GM18520 (cell line): ENCODE results near the gene ZSWIM6.

Experiments used
- ATAC-seq: cut with Tn5 transposase; IDR thresholded peaks from one replicate; pipeline ENCODE4 v1.9.1; 2021; ENCODE audit not compliant: unreplicated experiment

Gene ZSWIM6

DNA sequence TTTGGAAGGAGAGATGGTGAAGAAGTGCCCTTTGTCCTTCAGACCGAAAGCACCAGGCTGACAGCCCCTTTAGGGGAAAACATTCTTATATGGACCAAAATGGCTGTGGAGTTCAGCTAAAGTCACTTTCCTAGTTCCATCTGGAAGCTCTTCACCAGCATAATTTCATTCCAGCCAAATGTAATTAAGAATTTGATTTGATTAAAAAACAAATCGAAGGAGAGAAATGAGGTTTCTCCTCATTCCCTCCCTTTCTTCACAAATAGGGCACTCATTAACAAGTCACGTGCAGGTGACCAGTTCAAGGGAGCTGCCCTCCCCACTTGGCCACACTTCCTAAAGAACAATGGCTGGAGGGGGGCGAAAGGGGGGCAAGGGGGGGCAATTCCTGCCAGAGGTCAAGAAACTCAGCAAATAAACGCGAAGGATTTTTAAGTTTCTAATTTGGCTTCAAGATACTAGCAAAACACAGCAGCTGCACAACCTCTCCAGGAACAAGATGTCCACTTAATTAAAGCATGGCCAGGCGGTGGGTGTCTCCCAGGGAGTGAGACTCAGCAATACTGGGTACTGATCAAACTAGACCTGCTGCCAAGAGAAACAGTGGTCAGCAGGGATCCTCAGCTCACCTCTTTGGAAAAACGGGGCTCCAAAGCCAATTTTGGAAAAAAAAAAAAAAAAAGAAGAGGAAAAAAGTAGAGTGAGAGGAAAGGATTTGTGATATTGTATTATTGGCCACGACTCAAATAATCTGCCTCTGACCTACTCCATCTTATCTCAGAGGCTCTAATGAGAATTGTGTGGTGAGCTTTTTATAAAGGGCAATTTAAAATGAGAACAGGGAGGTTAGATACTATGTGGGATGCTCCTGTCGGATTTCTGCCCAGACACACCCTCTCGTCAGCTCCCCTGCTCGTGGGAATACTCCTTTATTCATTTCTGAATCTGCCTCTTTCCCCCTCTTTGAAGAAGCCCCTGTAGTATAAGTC lies 254.3 kb downstream of the ZSWIM6 start:
- no peak for ATAC-seq

DNA sequence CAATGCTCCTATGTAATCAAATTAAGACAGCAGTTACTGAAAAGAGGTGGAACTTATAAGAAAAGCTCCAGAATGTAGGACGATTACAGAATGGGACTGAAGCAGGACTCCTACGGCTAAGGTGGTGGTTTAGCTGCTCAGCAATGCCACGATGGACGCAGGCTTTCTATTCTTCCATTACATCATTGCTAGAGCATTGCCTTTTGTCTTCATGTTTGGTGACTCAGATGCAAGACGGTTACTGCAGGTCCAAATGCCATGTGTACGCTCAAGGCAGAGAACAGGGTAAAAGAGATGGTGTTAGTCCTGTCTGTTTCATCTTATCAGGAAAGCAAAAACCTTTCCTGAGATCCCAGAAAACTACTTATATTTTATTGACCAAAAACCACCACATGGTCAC lies 255.1 kb downstream of the ZSWIM6 start:
- ATAC-seq, result no peak

GRCh38 chr5:61588216-61588615 lies 256.2 kb downstream of the ZSWIM6 start:
- no peak for ATAC-seq

- ATAC-seq, result no peak
Measured at GRCh38 chr5:61589946-61590345, 257.9 kb downstream of the ZSWIM6 start.

DNA sequence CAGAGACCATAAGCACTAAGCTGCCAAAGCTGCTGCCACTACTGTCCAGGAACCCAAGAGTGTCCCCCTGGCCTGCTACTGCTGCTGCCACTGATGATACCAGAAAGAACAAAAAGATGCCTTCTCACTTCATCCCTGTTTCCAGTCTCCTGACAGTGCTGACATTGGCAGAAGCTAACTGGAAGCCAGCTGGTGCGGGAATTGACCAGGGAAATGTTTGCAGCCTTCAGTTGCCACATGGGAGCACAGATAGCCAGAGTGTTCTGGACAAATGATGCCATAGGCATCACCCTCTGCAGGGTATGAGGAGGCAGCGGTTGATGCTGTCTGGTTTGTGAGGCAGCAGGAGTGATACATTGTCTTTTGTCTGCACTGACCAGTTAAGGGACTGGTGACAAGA lies 258.4 kb downstream of the ZSWIM6 start:
- ATAC-seq, result no peak

- ATAC-seq, result no peak
Measured at GRCh38 chr5:61591859-61592258, 259.8 kb downstream of the ZSWIM6 start.

DNA sequence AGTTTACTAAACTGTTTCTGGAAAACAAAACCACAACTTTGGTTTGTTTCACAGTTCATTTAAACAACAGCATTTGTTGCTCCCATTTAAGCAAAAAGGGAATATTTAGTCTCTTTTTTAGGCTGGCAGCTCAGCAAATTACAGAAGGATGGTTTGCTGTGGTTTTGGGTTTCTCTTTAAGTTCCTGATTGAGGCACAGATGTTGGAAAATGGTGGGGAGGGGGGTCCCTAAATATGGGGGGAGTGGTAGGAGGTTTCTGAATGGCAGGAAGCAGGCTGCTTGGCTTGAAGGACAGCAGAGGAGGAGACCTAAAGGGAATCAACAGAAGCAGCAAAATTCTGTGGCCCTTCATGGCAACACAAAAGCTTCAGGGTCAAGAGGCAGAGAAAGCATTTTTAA lies 263.4 kb downstream of the ZSWIM6 start:
- ATAC-seq, result no peak
